NCI-H2196 (cell line): Measurements from ENCODE around the gene CPSF4L.

ENCODE experiments used
- DNase-seq: peaks from one replicate; lab custom pipeline; 2025; ENCODE audit not compliant: unreplicated experiment; lab: John Stamatoyannopoulos, UW

Gene CPSF4L

DNA sequence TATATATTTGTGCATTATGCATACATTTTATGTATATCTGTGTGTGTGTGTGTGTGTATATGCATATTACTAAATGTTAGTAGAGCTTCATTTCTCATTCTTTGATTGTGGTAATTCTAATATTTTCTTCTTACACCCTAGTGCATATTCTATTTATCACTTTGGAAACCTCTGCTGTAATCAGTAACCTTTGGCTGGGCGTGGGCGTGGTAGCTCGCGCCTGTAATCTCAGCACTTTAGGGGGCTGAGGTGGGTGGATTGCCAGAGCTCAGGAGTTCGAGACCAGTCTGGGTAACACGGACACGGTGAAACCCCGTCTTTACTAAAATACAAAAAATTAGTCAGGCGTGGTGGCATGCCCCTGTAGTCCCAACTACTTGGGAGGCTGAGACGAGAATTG is 26.9 kb downstream of the CPSF4L start:
- no peak for DNase-seq

DNA sequence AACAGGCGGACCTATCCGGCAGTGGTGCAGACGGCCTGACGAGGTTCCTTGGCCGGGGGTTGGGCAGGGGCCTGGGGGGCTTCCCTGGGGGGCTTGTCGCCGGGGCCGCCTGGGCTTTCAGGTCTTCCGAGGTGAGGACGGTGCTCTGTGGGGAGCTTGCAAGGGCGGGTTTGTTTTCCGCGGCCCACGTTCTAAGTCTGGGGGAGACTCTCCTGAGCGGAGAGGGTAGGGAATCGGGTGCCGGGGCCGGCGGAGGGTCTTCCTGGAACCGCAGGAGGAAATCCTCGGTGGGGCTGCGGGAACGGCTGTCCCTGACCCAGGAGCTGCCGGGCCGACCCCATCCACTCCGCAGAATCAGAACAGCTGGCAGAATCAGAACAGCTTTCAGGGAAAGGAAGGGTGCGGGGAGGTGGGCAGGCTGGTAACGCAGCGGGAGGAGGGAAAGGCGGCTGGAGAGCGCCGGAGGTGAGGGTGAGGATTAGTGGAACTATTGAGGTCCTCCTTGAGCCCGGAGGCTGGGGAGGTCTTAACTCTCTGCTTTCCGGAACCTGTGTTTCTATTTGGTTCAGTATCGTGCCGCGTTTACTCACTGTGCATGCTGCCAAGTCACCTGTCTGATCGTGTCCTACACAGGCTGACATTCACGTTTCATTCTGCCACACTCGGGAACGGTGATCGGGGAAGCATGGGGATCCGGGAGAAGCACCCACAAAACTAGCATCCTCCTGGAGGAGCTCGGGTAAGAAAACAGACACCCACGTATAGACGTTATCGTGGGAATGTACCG is 28.9 kb downstream of the CPSF4L start:
- DNase-seq, result no peak

DNA sequence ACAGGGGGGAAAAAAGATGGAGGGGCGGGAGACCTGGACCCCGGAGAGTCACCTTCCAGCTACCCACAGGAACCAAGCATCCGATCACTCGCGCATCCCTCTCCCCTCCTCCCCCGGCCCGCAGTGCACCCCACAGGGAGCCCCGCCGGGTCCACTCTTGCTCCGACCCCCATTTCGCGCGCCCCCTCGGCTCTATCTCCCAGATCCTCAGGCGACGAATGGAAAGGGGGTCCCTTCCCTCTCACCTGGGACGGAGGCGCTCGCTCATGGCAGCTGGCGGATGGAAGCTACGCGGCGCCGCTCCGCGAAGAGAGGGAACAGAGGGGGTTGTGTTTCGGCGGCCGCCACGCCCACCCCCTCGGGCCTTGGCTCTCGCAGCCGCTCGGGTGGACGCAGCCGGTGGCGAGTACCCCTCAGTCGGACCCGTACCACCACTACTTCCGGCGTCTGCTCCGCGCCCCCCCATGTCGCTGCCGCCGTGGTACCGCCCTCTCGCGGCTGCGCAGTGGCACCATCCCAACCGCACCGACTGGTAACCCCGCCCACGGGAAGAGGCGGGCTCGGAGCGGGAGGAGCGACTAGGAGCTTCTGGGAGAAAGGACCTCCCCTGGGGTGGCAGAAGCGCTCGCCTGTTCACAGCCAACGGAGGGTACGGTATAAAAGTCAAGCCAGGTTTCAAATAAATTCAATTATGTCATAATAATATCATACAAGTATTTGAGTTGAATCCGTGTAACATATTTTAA is 29.7 kb downstream of the CPSF4L start:
- peak; percentile 95 for DNase-seq

DNA sequence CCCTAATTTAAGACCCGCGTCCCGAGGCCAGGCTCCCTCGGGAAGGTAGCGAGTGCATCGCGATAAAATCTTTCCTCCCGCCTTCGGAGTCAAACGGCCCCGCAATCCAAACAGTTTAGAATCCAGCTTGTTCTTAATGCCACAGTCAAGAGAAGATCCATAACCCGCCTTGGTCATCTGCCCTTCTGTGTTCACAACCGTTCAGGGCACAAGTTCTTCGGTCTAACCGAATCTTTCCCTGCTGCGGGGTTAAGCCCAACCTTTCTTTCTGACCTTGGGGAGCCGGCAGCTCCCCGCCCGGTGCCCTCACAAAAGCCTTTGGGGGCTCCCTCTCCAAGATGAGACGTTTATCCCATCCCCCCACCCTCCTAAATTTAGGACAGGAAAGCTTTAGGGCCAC is 30.3 kb downstream of the CPSF4L start:
- no peak for DNase-seq

- DNase-seq, result no peak
Measured at GRCh38 chr17:73230088-73230487, 31.6 kb downstream of the CPSF4L start.

GRCh38 chr17:73228748-73229236 is 32.9 kb downstream of the CPSF4L start:
- peak; percentile 73 for DNase-seq

GRCh38 chr17:73227944-73228343 is 33.7 kb downstream of the CPSF4L start:
- no peak for DNase-seq

DNA sequence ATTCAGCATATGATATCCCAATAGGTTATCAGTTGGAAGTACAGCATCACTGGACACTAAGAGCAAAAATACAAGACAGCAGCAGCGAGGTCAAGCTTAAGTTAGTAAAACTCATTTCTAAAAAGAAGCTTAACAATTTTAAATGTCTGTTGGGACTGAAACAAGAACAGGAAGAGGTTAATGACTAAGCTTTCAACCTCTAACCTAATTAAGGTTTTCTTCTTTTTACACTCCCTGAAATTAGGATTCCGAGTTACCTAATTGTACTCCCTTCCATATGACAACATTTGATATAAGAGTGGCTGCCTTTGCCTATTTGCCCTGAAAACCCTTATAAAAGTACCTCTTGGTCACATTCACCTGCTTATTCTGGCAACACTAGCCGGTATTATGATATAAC is 34.3 kb downstream of the CPSF4L start:
- DNase-seq, result no peak

DNA sequence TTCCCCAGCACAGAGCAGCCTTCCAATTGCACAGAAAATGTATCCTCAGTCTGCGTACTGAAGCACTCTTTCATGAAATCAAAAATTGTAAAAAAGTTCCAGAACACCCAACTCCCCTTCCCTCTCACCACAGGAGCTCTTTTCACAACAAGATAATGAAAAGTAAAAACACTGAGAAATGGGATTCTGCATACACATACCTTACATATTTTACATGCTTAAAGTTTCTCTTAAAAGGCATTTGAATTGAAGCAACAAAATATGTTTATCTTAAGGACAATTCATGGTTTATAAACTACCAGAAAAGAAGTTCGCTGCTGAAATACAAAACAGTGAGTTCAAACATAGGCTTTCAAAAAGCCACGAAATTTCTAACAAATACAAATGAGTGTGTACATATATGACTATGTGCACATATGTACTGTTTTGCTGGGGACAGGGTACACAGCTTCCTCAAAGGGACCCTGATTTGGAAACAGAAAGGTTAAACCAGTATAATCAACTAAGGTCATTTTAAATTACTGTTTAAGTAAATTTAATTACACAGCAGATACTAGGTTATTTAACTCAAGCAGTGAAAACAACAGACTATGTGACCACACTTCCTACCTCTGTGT is 35.0 kb downstream of the CPSF4L start:
- no peak for DNase-seq

DNA sequence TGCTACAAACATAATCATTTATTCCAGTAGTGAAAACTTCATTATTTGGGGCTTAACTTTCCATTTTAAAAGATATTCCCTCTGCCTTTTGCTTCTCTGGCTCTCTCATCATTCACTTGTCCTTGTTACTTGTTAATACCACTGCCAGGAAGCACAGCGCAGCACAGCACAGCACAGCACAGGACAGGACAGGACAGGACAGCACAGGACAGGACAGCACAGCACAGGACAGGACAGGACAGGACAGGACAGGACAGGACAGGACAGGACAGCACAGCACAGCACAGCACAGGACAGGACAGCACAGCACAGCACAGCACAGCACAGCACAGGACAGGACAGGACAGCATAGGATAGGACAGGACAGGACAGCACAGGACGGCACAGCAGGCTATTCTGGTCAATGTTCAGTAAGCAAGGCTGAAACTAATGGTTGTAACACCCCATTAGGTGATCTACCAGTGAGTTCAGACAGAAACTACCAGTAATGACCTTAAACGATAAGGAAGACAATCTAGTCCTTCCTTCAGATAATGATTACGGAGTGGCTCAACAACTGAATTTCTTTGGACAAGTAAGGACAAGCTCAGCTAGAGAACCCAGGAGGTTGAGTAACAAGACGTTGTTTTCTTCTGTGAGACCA is 36.9 kb downstream of the CPSF4L start:
- DNase-seq, result no peak

GRCh38 chr17:73224237-73224636 is 37.4 kb downstream of the CPSF4L start:
- DNase-seq, result no peak

GRCh38 chr17:73223626-73224230 is 38.0 kb downstream of the CPSF4L start:
- DNase-seq, result no peak

- DNase-seq, result peak; percentile 21
Measured at GRCh38 chr17:73215447-73215846, 46.2 kb downstream of the CPSF4L start.

DNA sequence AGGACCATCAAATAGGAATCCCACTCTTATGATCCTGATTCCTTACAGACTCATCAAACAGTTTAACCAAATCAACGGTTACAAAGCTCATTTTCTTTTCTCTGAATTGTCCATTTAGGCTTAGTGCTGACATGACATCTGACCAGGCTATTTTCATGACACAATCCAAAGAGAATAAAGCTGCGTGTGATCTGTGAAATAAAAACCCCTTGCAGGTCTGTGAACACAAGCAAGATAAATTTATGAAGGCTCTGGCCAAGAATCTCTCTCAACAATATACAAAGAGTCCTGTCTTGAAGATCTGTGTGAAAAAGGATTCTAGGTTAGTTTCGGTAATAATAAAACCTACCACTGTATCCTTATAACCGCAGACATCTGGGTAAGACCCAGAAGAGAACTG is 46.8 kb downstream of the CPSF4L start:
- DNase-seq, result no peak

DNA sequence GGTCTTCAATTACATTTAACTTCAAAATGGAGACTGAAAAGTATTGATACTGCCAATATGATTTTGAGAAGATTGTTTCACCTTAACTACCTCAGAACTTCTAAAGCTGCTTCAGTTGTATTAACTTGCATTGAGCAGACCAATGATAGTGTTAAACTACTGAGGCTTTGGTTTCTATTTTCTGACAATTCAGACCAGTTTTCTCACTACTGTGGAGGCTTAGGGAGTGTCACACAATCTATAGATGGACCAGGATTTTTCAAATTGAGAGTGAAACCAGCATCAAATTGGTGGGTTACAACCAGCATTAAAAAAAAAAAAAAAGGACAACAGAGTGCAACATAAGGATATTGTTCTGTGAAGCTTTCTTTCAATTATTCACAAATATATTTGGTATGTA is 47.7 kb downstream of the CPSF4L start:
- DNase-seq, result no peak

DNA sequence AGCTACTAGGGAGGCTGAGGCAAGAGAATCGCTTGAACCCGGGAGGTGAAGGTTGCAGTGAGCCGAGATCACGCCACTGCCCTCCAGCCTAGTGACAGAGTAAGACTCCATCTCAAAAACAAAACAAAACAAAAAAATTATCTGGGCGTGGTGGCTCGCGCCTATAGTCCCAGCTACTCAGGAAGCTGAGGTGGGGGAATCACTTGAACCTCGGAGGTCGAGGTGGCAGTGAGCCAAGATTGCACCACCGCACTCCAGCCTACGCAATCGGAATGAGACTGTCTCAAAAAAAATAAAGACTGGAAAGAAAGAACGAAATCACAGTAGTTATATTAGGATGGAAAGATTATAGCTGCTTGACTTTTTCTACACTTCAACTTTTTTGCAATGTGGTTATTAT is 49.9 kb downstream of the CPSF4L start:
- DNase-seq, result no peak

DNA sequence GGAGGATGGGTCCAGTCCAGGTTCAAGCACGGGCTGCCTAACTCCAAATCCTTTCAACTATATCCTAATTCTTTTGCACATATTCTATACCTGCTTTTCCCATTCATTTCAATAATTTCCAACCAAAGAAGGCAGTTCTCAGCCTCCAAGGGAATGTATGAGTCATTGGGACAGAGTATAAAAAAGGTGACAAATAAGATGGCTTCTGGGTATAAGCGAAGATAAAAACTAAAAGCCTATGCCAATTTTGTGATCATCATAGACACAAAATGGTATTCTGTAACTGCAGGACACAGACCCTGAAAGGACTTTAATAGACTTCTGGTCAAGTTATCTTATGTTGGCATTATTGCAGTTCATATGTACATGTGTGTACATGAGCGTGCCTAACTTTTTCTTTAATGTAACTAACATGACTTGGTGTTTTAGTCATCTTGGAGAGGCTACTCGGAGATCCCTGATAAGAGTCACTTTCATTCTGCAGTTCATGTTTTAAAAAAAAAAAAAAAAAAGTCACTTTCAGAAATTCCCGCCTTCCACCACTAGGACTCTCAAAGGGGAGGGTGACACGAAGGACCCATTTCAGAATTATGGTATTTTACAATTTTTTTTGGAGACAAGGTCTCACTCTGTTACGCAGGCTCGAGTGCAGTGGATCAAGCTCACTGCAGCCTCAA is 51.5 kb downstream of the CPSF4L start:
- no peak for DNase-seq

- no peak for DNase-seq
Measured at GRCh38 chr17:73209436-73209835, 52.2 kb downstream of the CPSF4L start.

- no peak for DNase-seq
Measured at GRCh38 chr17:73208139-73208827, 53.4 kb downstream of the CPSF4L start.

- DNase-seq, result peak; percentile 92
Measured at GRCh38 chr17:73205459-73205961, 56.2 kb downstream of the CPSF4L start.
